SJCRH30 (cell line): ENCODE measurements around the gene ZNF134. TPM values are rescaled to one million over a fixed set of nuclear protein-coding genes. Genes with fewer than 3 reads are reported as not detected.

ENCODE experiments used
- DNase-seq, 2 experiments: peaks; one replicate each; pipeline ENCODE4 v3.0.0-alpha.2; 2015 to 2020
- H3K27ac ChIP-seq: fragments of 250-450 bp; sonication (Bioruptor Pico); 2 replicates; pipeline ENCODE4 v1.5.1; 2020; ENCODE audit warnings: mild to moderate bottlenecking, moderate library complexity
- H3K27me3 ChIP-seq: fragments of 250-450 bp; sonication (Bioruptor Pico); 2 replicates; pipeline ENCODE4 v1.5.1; 2020; ENCODE audit warnings: mild to moderate bottlenecking, moderate library complexity
- H3K36me3 ChIP-seq: fragments of 250-450 bp; sonication (Bioruptor Pico); 2 replicates; pipeline ENCODE4 v1.5.1; 2020; ENCODE audit warnings: mild to moderate bottlenecking, moderate library complexity
- H3K4me1 ChIP-seq: fragments of 250-450 bp; sonication (Bioruptor Pico); 2 replicates; pipeline ENCODE4 v1.5.1; 2020; ENCODE audit warnings: mild to moderate bottlenecking, moderate library complexity
- H3K4me3 ChIP-seq: fragments of 250-450 bp; sonication (Bioruptor Pico); 2 replicates; pipeline ENCODE4 v1.5.1; 2020; ENCODE audit warnings: mild to moderate bottlenecking, moderate library complexity
- H3K9me3 ChIP-seq: fragments of 250-450 bp; sonication (Bioruptor Pico); replicated peaks from 2 replicates; pipeline ENCODE4 v1.5.1; 2020; ENCODE audit warnings: mild to moderate bottlenecking, moderate library complexity
- total RNA-seq: library from RNA; depleted of rRNA; stranded (reverse); fragments of >200 nt; shearing (Covaris generic); gene quantifications from 2 replicates; pipeline ENCODE4 v1.2.3, GENCODE V29; 2014; rRNA removed

ZNF134 gene
- 20.2 and 20.8 TPM in 2 replicates for total RNA-seq

- no peaks in the 10 kb centered on the region for H3K4me1 ChIP-seq
- peak within 1 kb of the TSS; percentile 59 for H3K27ac ChIP-seq
- peak within 1 kb of the TSS; percentile 86 for H3K4me3 ChIP-seq
- H3K9me3 ChIP-seq: peaks cover 35% of the 10 kb centered on the region
- DNase-seq: peak; percentile 94
- H3K27me3 ChIP-seq: no peaks in the 10 kb centered on the region
- peaks cover 45% of the 10 kb centered on the region for H3K36me3 ChIP-seq
Observed at GRCh38 chr19:57613941-57614743, at the start of gene ZNF134. Gene ZNF134, plus strand, starts transcription at chr19:57614242. Its CDS starts 5,227 bp downstream, at chr19:57619469.

- no peaks in the 10 kb centered on the region for H3K27me3 ChIP-seq
- H3K4me1 ChIP-seq: no peaks in the 10 kb centered on the region
- DNase-seq: peak; percentile 29 to 57
- H3K9me3 ChIP-seq: peaks cover 32% of the 10 kb centered on the region
- no peak overlapping the region for H3K27ac ChIP-seq
- H3K4me3 ChIP-seq: no peak overlapping the region
- H3K36me3 ChIP-seq: peaks cover 5% of the 10 kb centered on the region
Observed at GRCh38 chr19:57566396-57567265, 47.4 kb upstream of the ZNF134 start.

DNA sequence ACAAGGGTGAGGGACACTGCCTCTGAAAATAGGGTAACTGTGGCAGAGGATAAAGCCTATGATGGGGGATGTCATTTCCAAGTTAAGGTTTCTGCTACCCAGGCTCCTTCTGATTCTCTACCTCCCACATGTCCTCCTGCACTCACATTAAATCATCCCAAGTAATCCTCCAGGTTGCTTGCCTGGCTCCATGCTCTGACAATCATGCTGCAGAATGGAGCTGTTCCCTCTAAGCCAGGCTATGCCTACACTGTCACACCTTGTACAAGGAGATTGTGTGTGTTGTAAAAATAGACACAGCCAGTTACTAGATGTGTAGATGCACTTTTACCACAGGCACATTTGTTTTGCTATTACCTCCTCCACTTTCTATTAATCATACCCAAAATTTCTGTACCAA is 43.3 kb upstream of the ZNF134 start:
- Histone ChIP-seq H3K9me3 (peaks cover 48% of the 10 kb centered on the region), H3K27ac (no peak overlapping the region), H3K27me3 (no peaks in the 10 kb centered on the region), H3K4me3 (no peak overlapping the region), H3K36me3 (peaks cover 43% of the 10 kb centered on the region), H3K4me1 (no peaks in the 10 kb centered on the region)
- no peak for DNase-seq

- H3K36me3 ChIP-seq: peaks cover 49% of the 10 kb centered on the region
- no peaks in the 10 kb centered on the region for H3K4me1 ChIP-seq
- H3K27me3 ChIP-seq: no peaks in the 10 kb centered on the region
- H3K9me3 ChIP-seq: peaks cover 39% of the 10 kb centered on the region
- no peak overlapping the region for H3K4me3 ChIP-seq
- no peak overlapping the region for H3K27ac ChIP-seq
- DNase-seq: no peak
Observed at GRCh38 chr19:57572415-57572947, 41.6 kb upstream of the ZNF134 start.

GRCh38 chr19:57576661-57577060 is 37.4 kb upstream of the ZNF134 start:
- H3K9me3 ChIP-seq: peaks cover 43% of the 10 kb centered on the region
- H3K4me3 ChIP-seq: no peak overlapping the region
- peaks cover 43% of the 10 kb centered on the region for H3K36me3 ChIP-seq
- peaks cover 3% of the 10 kb centered on the region for H3K4me1 ChIP-seq
- DNase-seq: no peak
- no peak overlapping the region for H3K27ac ChIP-seq
- H3K27me3 ChIP-seq: no peaks in the 10 kb centered on the region

DNA sequence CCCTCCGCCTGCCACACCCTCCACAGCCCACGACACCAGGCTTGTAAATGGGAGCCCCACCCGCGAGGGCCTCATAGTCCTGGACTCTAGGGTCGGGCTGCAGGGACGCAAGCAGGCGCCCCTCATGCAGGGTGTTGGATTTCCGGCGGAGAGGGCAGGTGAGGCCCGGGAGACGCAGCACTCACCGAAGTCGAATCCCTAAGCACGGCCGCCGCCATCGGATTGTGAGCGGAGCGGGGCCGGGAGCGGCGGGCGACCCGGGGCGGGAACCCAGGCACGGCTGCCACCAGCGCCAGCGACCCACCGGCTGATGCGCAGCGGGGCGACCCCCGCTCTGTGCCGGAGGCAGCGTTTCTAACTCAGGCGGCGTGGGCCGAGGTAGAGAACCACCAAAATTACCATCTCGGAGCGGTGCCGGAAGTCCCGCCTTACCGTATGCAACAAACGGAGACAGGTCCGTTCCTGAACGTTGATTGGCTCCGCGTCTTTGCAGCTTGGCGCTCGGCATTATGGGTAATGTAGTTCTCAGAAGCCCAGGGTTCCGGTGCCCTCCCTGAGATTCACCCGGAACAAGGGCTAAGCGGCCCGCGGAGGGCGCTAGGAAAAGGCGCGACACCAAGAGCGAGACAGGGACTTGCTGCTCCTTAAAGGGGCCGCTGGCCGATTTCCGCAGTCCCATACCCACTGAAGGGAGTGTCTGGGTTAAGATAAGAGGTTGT is 35.4 kb upstream of the ZNF134 start, which contains the start of gene ZNF416:
Gene ZNF416, minus strand, starts transcription at position 425 of the 719 bp plus-strand sequence. Its CDS starts 207 bp downstream, at position 218.
- Histone ChIP-seq H3K27ac (peak within 1 kb of the TSS; percentile 39), H3K9me3 (peaks cover 30% of the 10 kb centered on the region), H3K4me1 (peaks cover 3% of the 10 kb centered on the region), H3K36me3 (peaks cover 24% of the 10 kb centered on the region), H3K27me3 (no peaks in the 10 kb centered on the region), H3K4me3 (peak within 1 kb of the TSS; percentile 99)
- peak; percentile 98 to 99 for DNase-seq

DNA sequence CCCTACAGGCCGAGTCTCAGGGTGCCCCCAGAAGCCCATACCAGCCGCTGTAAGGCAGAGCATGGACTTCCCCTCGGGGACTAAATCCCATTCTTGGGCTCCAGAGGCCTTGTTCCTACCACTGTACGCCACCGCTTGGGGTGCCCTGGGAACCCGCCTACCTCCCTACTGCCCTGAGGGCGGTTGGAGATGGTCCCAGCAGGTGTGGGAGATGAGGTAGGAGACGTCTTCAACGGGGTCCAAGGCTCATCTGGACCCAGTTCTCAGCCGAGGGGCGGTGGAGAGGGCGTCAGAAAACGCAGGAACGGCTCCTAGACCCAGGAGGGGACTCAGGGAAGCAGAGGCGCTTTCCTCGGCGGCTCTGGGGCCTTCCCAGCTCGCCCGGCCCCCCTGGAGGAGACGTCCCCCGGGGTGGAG is 30.9 kb upstream of the ZNF134 start:
- H3K9me3 ChIP-seq: peaks cover 23% of the 10 kb centered on the region
- DNase-seq: no peak
- H3K36me3 ChIP-seq: peaks cover 5% of the 10 kb centered on the region; the same call in 1 of the 2 replicates
- H3K4me3 ChIP-seq: no peak overlapping the region
- H3K4me1 ChIP-seq: peaks cover 3% of the 10 kb centered on the region
- no peak overlapping the region for H3K27ac ChIP-seq
- no peaks in the 10 kb centered on the region for H3K27me3 ChIP-seq

DNA sequence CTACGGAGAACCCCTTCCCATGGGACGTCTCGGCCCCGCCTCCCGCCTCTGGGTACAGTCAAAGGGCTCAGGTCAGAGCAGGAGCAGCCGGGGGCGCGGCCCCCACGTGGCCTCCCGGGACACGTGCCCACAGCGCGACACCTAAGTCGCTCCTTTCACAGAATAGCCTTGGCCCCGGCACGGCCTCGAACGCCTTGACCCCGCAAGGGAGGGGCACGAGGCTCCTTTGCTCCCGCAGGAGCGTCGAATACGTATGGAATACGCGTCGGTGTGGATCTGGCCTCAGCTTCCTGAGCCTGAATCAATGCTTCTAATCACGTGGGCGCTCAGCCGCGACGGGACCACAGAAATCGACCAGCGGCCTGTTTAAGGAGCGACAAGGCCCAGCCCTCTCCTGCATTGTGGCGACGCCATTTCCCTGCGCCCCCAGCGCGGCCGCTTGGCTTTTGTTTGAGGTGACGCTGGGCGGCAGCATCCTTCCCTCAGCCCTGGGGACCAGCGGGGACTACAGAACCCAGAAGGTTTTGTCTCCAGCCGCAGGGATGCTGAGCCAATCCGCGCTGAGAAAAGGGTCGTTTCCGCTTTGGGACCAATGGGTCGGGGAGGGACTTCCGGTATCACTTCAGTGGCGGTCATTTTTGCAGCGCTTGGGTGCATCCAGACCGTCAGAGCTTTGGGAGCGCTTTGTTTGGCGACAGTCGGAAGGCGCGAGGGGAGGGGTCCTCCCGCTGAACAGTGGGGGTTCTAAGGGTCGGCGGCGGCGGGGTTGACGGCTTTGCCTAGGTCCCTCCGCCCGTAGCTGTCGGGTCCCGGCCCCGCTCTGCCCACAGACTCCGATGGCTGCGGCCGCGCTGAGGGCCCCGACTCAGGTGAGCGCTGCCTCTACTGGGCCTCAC is 30.3 kb upstream of the ZNF134 start, which contains the start of gene ZIK1:
Gene ZIK1, plus strand, starts transcription at position 625 of the 896 bp plus-strand sequence. Its CDS starts 212 bp downstream, at position 837.
- Histone ChIP-seq H3K9me3 (peaks cover 23% of the 10 kb centered on the region), H3K4me3 (peak within 1 kb of the TSS; percentile 70), H3K4me1 (peaks cover 3% of the 10 kb centered on the region), H3K27me3 (no peaks in the 10 kb centered on the region), H3K36me3 (peaks cover 5% of the 10 kb centered on the region; the same call in 1 of the 2 replicates), H3K27ac (no peak within 1 kb of the TSS; the same call in 1 of the 2 replicates)
- peak; percentile 83 to 88 for DNase-seq

DNA sequence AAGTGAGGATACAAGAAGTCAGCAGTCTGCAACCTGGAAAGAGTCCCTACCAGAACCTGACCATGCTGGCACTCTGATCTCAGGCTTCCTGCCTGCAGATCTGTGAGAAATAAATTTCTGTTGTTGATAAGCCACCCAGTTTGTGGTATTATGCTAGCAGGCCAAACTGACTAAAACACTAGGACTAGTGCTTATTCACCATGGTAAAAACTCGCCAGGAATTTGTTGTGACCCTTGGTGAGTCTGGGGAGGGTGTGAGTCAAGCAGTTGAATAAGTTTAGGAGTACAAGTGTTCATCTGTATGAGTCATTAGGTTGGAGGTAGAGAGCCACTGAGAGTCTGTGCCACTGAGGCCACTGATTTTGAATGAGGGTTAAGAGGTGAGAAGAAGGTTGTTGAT is 26.5 kb upstream of the ZNF134 start:
- Histone ChIP-seq H3K27me3 (no peaks in the 10 kb centered on the region), H3K4me1 (no peaks in the 10 kb centered on the region; the same call in 1 of the 2 replicates), H3K4me3 (no peak overlapping the region), H3K36me3 (peaks cover 31% of the 10 kb centered on the region), H3K27ac (no peak overlapping the region), H3K9me3 (peaks cover 17% of the 10 kb centered on the region)
- no peak for DNase-seq

DNA sequence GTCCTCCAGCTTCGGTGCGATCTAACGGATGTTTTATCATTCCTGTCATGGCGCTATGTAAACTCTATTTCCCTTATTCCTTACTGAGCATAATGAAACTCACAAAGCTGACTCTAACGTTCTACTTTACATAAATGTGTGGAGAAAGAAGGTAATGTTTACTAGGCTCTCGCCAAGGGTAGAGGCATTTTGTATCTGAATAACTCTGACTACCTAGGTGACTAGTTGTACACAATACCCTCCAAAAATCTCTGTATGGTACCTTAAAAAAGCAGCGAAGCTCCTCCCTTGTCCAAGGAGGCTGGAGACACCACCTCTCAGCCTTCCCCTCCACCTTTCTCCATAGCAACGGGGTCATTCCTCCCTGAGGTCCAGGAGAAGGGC is 14.7 kb upstream of the ZNF134 start:
- no peak overlapping the region for H3K27ac ChIP-seq
- peaks cover 9% of the 10 kb centered on the region; the same call in 1 of the 2 replicates for H3K36me3 ChIP-seq
- peak overlapping the region; percentile 75 for H3K4me3 ChIP-seq
- no peak for DNase-seq
- H3K9me3 ChIP-seq: no peaks in the 10 kb centered on the region
- no peaks in the 10 kb centered on the region for H3K27me3 ChIP-seq
- no peaks in the 10 kb centered on the region for H3K4me1 ChIP-seq

GRCh38 chr19:57599761-57600383 is 14.2 kb upstream of the ZNF134 start, which contains the start of gene ZNF530:
Gene ZNF530, plus strand, starts transcription at chr19:57599885. Its CDS starts 4,461 bp downstream, at chr19:57604346.
- Histone ChIP-seq H3K4me3 (peak within 1 kb of the TSS; percentile 75), H3K36me3 (peaks cover 14% of the 10 kb centered on the region; the same call in 1 of the 2 replicates), H3K27ac (no peak within 1 kb of the TSS), H3K27me3 (no peaks in the 10 kb centered on the region), H3K4me1 (no peaks in the 10 kb centered on the region), H3K9me3 (no peaks in the 10 kb centered on the region)
- peak; percentile 94 to 97 for DNase-seq

- H3K9me3 ChIP-seq: no peaks in the 10 kb centered on the region; the same call in 1 of the 2 replicates
- H3K27ac ChIP-seq: no peak overlapping the region
- H3K36me3 ChIP-seq: peaks cover 50% of the 10 kb centered on the region
- no peaks in the 10 kb centered on the region for H3K4me1 ChIP-seq
- H3K27me3 ChIP-seq: no peaks in the 10 kb centered on the region
- DNase-seq: no peak
- no peak overlapping the region for H3K4me3 ChIP-seq
Observed at GRCh38 chr19:57606931-57607330, 7.1 kb upstream of the ZNF134 start.

DNA sequence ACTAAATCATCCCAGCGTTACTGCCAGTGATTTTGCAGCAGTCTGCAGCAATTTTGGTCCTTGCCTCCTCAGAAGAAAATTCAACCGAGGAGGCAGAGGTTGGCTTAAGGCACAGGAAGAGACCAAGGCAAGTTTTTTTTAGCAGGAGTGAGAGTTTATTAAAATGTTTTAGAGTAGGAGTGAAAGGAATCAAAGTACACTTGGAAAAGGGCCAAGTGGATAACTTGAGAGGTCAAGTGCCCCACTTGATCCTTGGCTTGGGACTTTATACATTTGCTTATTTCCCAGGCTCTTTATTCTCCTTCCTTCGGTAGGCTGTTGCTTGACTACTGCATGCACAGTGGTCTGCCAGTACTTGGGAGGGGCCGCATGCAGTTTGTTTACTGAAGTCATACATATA is 2.9 kb upstream of the ZNF134 start:
- H3K4me1 ChIP-seq: no peaks in the 10 kb centered on the region
- DNase-seq: no peak
- H3K27ac ChIP-seq: no peak overlapping the region
- H3K36me3 ChIP-seq: peaks cover 37% of the 10 kb centered on the region
- H3K27me3 ChIP-seq: no peaks in the 10 kb centered on the region
- peaks cover 14% of the 10 kb centered on the region for H3K9me3 ChIP-seq
- H3K4me3 ChIP-seq: no peak overlapping the region
